ENCODE results near the gene TMEM52. TPM values are rescaled to one million over a fixed set of nuclear protein-coding genes. Genes with fewer than 3 reads are reported as not detected.

Gene TMEM52
- polyA plus RNA-seq, 3 donors, result 2.3 TPM; not detected in 2

DNA sequence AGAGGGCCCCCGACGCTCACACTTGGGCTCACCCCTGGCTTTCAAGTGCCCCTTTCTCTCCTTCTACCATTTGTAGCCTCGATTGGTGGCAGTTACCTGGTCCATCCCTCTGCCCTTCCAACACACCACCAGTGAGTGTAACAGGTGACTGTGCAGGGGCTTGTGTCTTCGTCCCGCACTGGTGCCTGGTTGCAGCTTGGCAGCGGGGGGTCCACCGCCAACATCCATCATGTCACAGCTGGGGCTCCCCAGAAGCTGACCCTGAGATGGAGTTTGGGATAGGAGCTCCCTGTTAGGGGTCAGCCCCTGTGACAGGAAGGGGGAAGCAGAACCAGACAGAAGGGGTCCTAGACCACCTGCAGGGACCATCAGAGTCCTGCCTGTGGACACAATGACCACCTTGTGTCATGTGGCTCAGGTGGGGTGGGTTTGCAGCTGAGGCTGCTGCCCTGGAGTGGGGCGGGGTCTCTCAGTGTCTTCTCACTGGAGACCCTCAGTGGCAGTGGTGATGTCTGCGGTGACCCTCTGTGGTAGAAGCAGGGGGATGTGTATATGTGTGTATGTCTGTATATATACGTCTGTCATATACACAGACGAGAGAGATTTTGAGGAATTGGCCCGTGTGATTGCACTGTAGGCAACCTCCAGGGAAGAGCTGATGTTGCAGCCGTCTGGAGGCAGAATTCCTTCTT, 7.6 kb downstream of the TMEM52 start:
- H3K9me3 ChIP-seq (replicated peaks in 1 of 2; ENCODE audit: control insufficient read depth in 1 of 2, insufficient read depth in 1 of 2, low read length in 2 of 2), result no peaks in the 10 kb centered on the region
- H3K9me3 Mint-ChIP-seq, result peaks cover 0 to 2% (median 0%) of the 10 kb centered on the region in 7 donors

DNA sequence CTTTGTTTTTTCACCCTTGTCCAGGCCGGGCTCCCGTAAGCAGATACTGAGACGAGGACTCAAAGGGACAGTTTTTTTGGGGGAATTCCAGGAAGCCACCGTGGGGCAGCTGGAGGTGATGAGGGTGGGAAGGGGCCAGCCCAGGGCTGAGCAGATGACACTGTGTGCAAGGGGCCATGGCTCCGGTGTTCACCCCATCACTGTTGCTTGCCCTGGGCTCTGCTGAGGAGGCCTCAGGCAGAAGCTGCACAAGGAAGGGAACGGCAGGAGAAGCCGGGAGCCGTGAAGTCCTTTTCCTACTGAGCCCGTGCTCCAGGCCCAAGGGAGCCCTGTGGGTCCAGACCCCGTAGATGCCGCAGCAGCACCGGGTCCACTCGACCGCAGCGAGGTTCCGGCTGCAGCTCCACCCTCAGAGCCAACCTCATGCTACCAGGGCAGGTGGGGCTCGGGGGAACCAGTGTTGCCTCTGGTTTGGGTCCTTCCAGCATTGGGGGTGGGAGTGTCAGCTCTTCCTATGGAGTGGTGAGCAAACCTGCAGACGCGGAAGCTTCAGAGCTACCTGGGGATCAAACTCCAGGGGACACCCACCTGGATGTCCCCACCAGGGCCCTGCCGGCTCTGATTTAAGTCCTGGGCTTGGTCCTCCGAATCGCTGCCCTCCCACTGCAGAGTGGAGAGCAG, 8.3 kb downstream of the TMEM52 start:
- peaks cover 3 to 13% (median 10%) of the 10 kb centered on the region in 3 donors for H3K27me3 Mint-ChIP-seq (ENCODE audit: low read depth in 3 of 3)
- Histone ChIP-seq H3K4me2 (replicated peaks; ENCODE audit: extremely low read depth, low read length, poor library complexity, severe bottlenecking) (no peak overlapping the region), H2AFZ (ENCODE audit: insufficient read depth, low read depth, low read length, poor library complexity, severe bottlenecking) (no peak overlapping the region), H3K9ac (ENCODE audit: insufficient read depth, low read length, poor library complexity, severe bottlenecking) (no peak overlapping the region), H3K4me3 (replicated peaks in 1 of 3; ENCODE audit: low read depth in 2 of 3, low read length in 3 of 3) (no peak overlapping the region), H3K36me3 (replicated peaks in 1 of 2; ENCODE audit: control insufficient read depth in 1 of 2, insufficient read depth in 2 of 2, low read length in 2 of 2) (no peaks in the 10 kb centered on the region), H3K27me3 (ENCODE audit: control insufficient read depth in 2 of 2, insufficient read depth in 2 of 2, low read length in 2 of 2) (peaks cover 0 to 5% of the 10 kb centered on the region in 2 donors), H3K79me2 (ENCODE audit: insufficient read depth, low read length) (no peaks in the 10 kb centered on the region), H3K27ac (ENCODE audit: low read depth in 1 of 2, low read length in 2 of 2) (no peak overlapping the region), H3K4me1 (ENCODE audit: control insufficient read depth in 1 of 2, insufficient read depth in 2 of 2, low read length in 2 of 2) (peaks cover 13 to 17% of the 10 kb centered on the region in 2 donors), H3K9me3 (replicated peaks in 1 of 2; ENCODE audit: control insufficient read depth in 1 of 2, insufficient read depth in 1 of 2, low read length in 2 of 2) (no peaks in the 10 kb centered on the region), H4K20me1 (ENCODE audit: insufficient read depth, low read length) (peaks cover 6% of the 10 kb centered on the region)
- H3K4me3 Mint-ChIP-seq, result no peak overlapping the region
- peak in 1 of 3 donors; percentile 11 for DNase-seq
- WGBS (ENCODE audit: insufficient coverage), result 95% methylated on average over 9 of the region's 22 CpGs
- TF ChIP-seq, protein P1, sequence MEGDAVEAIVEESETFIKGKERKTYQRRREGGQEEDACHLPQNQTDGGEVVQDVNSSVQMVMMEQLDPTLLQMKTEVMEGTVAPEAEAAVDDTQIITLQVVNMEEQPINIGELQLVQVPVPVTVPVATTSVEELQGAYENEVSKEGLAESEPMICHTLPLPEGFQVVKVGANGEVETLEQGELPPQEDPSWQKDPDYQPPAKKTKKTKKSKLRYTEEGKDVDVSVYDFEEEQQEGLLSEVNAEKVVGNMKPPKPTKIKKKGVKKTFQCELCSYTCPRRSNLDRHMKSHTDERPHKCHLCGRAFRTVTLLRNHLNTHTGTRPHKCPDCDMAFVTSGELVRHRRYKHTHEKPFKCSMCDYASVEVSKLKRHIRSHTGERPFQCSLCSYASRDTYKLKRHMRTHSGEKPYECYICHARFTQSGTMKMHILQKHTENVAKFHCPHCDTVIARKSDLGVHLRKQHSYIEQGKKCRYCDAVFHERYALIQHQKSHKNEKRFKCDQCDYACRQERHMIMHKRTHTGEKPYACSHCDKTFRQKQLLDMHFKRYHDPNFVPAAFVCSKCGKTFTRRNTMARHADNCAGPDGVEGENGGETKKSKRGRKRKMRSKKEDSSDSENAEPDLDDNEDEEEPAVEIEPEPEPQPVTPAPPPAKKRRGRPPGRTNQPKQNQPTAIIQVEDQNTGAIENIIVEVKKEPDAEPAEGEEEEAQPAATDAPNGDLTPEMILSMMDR (IDR thresholded peaks at IDR 0.05), result no peak
- intact Hi-C loops (cut with micrococcal nuclease), result loop anchor here in 1 of 2 donors (10.0 kb wide), 1 partner anchor 224 kb away; no protein-coding TSS in a partner anchor
- H3K27ac Mint-ChIP-seq, result peak overlapping the region in 2 of 7 donors; percentile 2 to 69
- H3K9me3 Mint-ChIP-seq, result peaks cover 0 to 2% (median 0%) of the 10 kb centered on the region in 7 donors
- peaks cover 14% of the 10 kb centered on the region for H3K4me1 Mint-ChIP-seq
- H3K36me3 Mint-ChIP-seq, result no peaks in the 10 kb centered on the region

More for the DNA sequence above, 7.6 kb downstream of the TMEM52 start:
- Mint-ChIP-seq H3K27me3 (ENCODE audit: low read depth in 3 of 3) (peaks cover 3 to 16% (median 10%) of the 10 kb centered on the region in 3 donors), H3K27ac (peak overlapping the region in 2 of 7 donors; percentile 58 to 69), H3K36me3 (no peaks in the 10 kb centered on the region), H3K4me3 (peak overlapping the region in 1 of 2 donors; percentile 53), H3K4me1 (peaks cover 8% of the 10 kb centered on the region)
- Histone ChIP-seq H3K27me3 (ENCODE audit: control insufficient read depth in 2 of 2, insufficient read depth in 2 of 2, low read length in 2 of 2) (peaks cover 0 to 7% of the 10 kb centered on the region in 2 donors), H3K9ac (ENCODE audit: insufficient read depth, low read length, poor library complexity, severe bottlenecking) (no peak overlapping the region), H4K20me1 (ENCODE audit: insufficient read depth, low read length) (peaks cover 4% of the 10 kb centered on the region), H3K4me3 (replicated peaks in 1 of 3; ENCODE audit: low read depth in 2 of 3, low read length in 3 of 3) (no peak overlapping the region), H3K79me2 (ENCODE audit: insufficient read depth, low read length) (no peaks in the 10 kb centered on the region), H3K4me2 (replicated peaks; ENCODE audit: extremely low read depth, low read length, poor library complexity, severe bottlenecking) (no peak overlapping the region), H3K36me3 (replicated peaks in 1 of 2; ENCODE audit: control insufficient read depth in 1 of 2, insufficient read depth in 2 of 2, low read length in 2 of 2) (no peaks in the 10 kb centered on the region), H3K4me1 (ENCODE audit: control insufficient read depth in 1 of 2, insufficient read depth in 2 of 2, low read length in 2 of 2) (peaks cover 13 to 17% of the 10 kb centered on the region in 2 donors), H3K27ac (ENCODE audit: low read depth in 1 of 2, low read length in 2 of 2) (no peak overlapping the region), H2AFZ (ENCODE audit: insufficient read depth, low read depth, low read length, poor library complexity, severe bottlenecking) (no peak overlapping the region)
- DNase-seq, result peak in 1 of 3 donors; percentile 4
- WGBS (ENCODE audit: insufficient coverage), result 92% methylated on average over 4 of the region's 13 CpGs
- TF ChIP-seq, protein P1 (IDR thresholded peaks at IDR 0.05), result no peak
- intact Hi-C loops (cut with micrococcal nuclease), result loop anchor here in 1 of 2 donors (10.0 kb wide), 1 partner anchor 223 kb away; no protein-coding TSS in a partner anchor
